ENCODE data around the gene ADAMTS5.

ADAMTS5 gene

DNA sequence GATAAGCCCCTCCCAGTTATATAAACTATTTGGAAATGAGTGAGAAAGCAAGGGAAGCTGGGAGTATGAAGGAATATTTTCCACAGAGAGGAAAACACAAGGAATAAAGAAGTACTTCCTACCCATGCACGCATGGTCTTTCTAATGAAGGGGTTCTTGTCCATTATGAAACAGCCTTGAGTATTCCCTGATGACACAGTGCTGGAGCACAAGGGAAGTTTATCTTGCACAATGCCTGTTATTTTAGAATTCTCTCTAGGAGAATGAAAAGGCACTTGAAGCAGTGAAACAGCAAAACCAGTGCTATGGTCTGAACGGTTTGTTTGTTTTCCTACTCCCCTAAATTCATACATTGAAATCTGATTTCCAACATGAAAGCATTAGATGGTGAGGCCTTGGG, 83.1 kb downstream of the ADAMTS5 start:
- no peak for DNase-seq

DNA sequence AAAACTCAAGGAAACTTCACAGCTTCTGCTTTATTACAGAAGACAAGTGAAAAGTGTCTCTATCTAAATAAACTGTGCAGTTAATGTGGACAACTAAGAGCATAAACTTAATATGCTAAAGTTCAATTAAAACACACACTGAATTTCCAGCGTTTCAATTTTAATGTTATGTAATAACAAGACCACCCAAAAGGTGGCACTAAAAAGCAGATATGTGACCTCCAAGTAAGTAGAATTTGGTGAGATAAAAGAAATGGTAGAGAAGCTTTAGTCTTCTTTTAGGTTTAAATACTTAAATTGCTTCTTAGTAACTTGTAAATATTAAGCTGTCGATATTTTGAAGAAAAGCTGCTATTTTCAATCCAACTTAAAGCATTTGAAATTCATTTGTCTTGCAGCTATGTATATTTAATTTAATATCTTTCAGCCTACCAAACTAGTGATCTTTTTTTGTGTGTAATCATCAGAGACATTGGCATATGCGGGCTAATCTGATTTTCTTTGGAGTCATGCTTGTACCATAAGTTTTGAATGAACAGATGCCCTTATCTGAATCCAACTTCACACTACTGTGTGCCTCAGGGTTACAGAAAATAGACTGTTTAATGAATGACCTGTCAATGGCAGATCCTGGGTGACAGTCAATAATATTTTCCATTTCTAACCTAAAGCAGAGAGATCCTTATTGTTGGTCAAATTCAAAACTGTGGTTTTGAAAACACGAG, 85.2 kb downstream of the ADAMTS5 start:
- no peak for DNase-seq

DNA sequence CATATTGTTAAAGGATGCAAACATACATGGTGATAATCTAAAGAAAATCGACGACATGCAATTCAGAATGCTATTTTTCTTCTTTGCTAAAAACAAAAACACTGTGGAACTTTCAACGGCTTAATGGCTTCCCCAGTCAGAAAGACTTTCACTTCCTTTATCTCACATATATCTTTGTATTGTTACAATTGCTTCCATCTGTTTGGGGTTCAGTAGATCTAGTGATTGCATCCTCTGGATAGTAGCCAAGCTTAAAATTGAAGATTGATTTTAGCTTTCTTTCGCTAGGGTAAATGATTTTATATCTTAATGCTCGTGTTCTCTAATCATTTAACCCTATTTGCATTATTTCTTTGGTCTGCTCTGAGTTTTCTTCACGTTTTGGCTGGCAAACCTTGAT, 89.9 kb downstream of the ADAMTS5 start:
- no peak for DNase-seq

DNA sequence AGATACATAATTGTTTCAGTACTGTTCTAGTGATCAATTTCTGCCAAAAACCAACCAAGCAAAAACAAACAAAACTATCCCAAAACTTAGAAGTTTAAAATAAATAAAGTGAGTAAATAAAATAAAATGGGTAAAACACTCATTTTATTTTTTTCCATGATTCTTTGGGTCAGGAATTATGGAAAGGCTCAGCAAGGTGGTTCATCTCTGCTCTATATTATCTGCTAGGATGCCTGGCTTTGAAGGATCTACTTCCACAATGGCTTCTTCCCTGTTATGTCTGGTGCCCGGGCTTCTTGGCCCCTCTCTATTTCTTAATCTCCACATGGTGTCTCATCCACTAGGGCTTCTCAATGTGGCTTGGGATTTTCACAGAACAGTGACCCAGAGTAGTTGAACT, 92.5 kb downstream of the ADAMTS5 start:
- no peak for DNase-seq
